Measurements from ENCODE around the gene CLMP. TPM values are rescaled to one million over a fixed set of nuclear protein-coding genes. Genes with fewer than 3 reads are reported as not detected.
A peak's percentile ranks its signal among the peaks of the same experiment; 100 is the strongest.

CLMP gene
- total RNA-seq, 2 donors from 2014 or later: 10.1 to 22.1 TPM

DNA sequence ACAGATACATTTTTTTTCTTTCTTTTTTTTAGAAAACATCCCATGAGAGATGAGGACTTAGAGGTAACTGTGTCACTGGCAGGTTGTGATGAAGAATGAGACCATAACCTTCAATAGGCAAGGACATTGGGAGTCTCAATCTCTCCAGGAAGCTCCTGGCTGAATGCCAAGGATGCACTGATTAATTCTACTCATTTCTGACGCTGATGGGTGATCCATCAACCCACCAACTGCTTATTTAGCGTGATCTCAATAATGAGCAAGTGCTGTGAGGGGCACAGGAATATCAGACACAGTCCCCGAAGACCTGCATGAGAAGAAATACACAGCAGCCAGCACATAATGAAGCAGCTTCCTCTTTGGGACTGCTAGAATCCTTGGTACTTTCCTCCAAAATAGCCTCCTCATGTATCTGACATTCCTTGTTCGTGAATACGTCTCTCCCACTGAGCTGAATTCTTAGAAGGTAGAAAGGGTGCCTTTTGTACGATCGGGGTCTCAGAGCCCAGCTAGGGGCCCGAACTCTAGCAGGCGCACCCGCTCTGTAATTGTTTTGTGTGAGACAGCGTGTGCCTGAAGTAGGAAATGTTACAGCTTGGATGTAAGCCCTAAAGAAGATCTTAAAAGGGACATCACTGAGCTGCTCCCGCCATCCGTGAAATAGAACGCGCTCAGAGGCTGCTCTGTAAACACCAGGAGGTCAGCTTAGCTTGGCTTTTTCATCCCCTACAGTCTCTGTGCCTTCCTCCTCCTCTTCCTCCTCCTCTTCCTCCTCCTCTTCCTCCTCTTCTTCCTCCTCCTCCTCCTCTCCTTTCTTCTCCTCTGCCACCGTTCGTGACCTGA, 7.2 kb downstream of the CLMP start:
- DNase-seq (no peak), ATAC-seq (peak; percentile 16)
- no peaks in the 10 kb centered on the region for H3K4me1 ChIP-seq
- H3K27me3 ChIP-seq: no peaks in the 10 kb centered on the region
- no peaks in the 10 kb centered on the region for H3K36me3 ChIP-seq (replicated peaks in 1 of 2; ENCODE audit: insufficient read depth in 1 of 2, low read depth in 2 of 2)
- peak overlapping the region in 1 of 4 donors; percentile 24 for H3K27ac ChIP-seq
- H3K4me3 ChIP-seq: no peak overlapping the region
- TF ChIP-seq POLR2A (IDR thresholded peaks at IDR 0.05): no peak
- TF ChIP-seq, protein P1, sequence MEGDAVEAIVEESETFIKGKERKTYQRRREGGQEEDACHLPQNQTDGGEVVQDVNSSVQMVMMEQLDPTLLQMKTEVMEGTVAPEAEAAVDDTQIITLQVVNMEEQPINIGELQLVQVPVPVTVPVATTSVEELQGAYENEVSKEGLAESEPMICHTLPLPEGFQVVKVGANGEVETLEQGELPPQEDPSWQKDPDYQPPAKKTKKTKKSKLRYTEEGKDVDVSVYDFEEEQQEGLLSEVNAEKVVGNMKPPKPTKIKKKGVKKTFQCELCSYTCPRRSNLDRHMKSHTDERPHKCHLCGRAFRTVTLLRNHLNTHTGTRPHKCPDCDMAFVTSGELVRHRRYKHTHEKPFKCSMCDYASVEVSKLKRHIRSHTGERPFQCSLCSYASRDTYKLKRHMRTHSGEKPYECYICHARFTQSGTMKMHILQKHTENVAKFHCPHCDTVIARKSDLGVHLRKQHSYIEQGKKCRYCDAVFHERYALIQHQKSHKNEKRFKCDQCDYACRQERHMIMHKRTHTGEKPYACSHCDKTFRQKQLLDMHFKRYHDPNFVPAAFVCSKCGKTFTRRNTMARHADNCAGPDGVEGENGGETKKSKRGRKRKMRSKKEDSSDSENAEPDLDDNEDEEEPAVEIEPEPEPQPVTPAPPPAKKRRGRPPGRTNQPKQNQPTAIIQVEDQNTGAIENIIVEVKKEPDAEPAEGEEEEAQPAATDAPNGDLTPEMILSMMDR (IDR thresholded peaks at IDR 0.05): no peak
- 30 to 34% methylated on average over 17 of the region's 17 CpGs for WGBS, 2 donors
- H3K9me3 ChIP-seq: no peaks in the 10 kb centered on the region
- intact Hi-C loops (cut with DNase I): no loop called here

DNA sequence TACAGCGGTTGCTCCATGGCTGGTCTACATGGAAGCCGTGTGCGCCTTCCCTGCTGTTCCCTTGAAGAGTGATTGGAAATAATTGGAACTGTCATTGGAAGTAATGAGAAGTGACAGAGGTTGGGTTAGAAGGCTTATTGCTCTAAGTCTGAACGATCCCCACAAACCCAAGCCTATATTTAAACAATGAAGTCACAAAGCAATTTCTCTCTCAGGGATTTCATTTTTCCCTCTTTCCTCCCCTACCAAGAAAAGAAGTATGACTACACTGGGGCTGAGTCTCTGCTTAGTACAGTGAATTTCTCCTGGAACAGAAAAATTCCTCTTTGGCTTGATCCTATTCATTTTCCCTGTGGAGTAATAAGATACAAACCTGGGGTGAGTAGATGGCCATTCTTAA, 7.8 kb downstream of the CLMP start:
- Histone ChIP-seq H3K36me3 (replicated peaks in 1 of 2; ENCODE audit: insufficient read depth in 1 of 2, low read depth in 2 of 2) (no peaks in the 10 kb centered on the region), H3K4me1 (no peaks in the 10 kb centered on the region), H3K4me3 (no peak overlapping the region), H3K27ac (no peak overlapping the region), H3K9me3 (no peaks in the 10 kb centered on the region), H3K27me3 (no peaks in the 10 kb centered on the region)
- ATAC-seq (no peak), DNase-seq (no peak)
- WGBS, 2 donors: 85 to 88% methylated on average over 4 of the region's 4 CpGs
- no peak for TF ChIP-seq POLR2A (IDR thresholded peaks at IDR 0.05)
- TF ChIP-seq, protein P1 (IDR thresholded peaks at IDR 0.05): no peak
- intact Hi-C loops (cut with DNase I): no loop called here

DNA sequence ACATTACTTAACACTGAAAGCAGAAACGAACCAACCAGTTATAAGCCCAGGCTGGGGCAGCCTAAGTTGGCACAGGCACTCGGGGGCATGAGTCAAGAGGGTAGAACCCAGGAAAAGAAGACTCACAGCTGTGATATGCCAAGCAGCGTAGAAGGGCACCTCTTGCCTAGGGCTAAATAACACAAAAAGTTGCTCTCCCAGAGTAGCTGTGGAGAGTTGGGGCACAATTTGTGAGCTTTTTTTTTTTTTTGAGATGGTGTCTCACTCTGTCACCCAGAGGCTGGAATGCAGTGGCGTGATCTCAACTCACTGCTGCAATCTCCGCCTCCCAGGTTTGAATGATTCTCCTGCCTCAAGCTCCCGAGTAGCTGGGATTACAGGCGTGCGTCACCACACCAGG, 8.8 kb downstream of the CLMP start:
- Histone ChIP-seq H3K9me3 (no peaks in the 10 kb centered on the region), H3K36me3 (replicated peaks in 1 of 2; ENCODE audit: insufficient read depth in 1 of 2, low read depth in 2 of 2) (no peaks in the 10 kb centered on the region), H3K4me1 (no peaks in the 10 kb centered on the region), H3K4me3 (no peak overlapping the region), H3K27ac (no peak overlapping the region), H3K27me3 (no peaks in the 10 kb centered on the region)
- 77 to 78% methylated on average over 8 of the region's 8 CpGs for WGBS, 2 donors
- no peak for ATAC-seq
- no peak for DNase-seq
- intact Hi-C loops (cut with DNase I): no loop called here
- TF ChIP-seq, protein P1 (IDR thresholded peaks at IDR 0.05): no peak

GRCh38 chr11:123185326-123185725, 9.7 kb downstream of the CLMP start:
- no peaks in the 10 kb centered on the region for H3K9me3 ChIP-seq
- H3K36me3 ChIP-seq (replicated peaks in 1 of 2; ENCODE audit: insufficient read depth in 1 of 2, low read depth in 2 of 2): no peaks in the 10 kb centered on the region
- H3K4me3 ChIP-seq: no peak overlapping the region
- H3K27ac ChIP-seq: no peak overlapping the region
- DNase-seq (no peak), ATAC-seq (no peak)
- 75 to 78% methylated on average over 12 of the region's 12 CpGs for whole genome bisulfite sequencing, 2 donors
- no peaks in the 10 kb centered on the region for H3K4me1 ChIP-seq
- TF ChIP-seq POLR2A (IDR thresholded peaks at IDR 0.05): no peak
- TF ChIP-seq, protein P1 (IDR thresholded peaks at IDR 0.05): no peak
- intact Hi-C loops (cut with DNase I): no loop called here
- H3K27me3 ChIP-seq: no peaks in the 10 kb centered on the region

GRCh38 chr11:123184531-123184930, 10.5 kb downstream of the CLMP start:
- no peaks in the 10 kb centered on the region for H3K36me3 ChIP-seq (replicated peaks in 1 of 2; ENCODE audit: insufficient read depth in 1 of 2, low read depth in 2 of 2)
- no peak for DNase-seq
- no peaks in the 10 kb centered on the region for H3K4me1 ChIP-seq
- H3K4me3 ChIP-seq: no peak overlapping the region
- no peak overlapping the region for H3K27ac ChIP-seq
- ATAC-seq: no peak
- 44 to 55% methylated on average over 6 of the region's 6 CpGs for WGBS, 2 donors
- no peak for TF ChIP-seq POLR2A (IDR thresholded peaks at IDR 0.05)
- TF ChIP-seq, protein P1 (IDR thresholded peaks at IDR 0.05): no peak
- H3K27me3 ChIP-seq: no peaks in the 10 kb centered on the region
- intact Hi-C loops (cut with DNase I): no loop called here
- no peaks in the 10 kb centered on the region for H3K9me3 ChIP-seq

Data from body of pancreas (tissue), 4 donors.